Left ventricle myocardium inferior (tissue), 1 donor: ENCODE measurements around the gene RNF212. TPM values are rescaled to one million over a fixed set of nuclear protein-coding genes. Genes with fewer than 3 reads are reported as not detected.

Source experiments
- DNase-seq: peaks from one replicate; pipeline ENCODE4 v3.0.0-alpha.2; 2020
- H3K27ac ChIP-seq: fragments of 200-600 bp; replicated peaks from 2 replicates; pipeline ENCODE4 v1.8.0; 2021
- H3K27me3 ChIP-seq: fragments of 200-600 bp; 2 replicates; pipeline ENCODE4 v1.8.0; 2021; ENCODE audit warnings: low read depth
- H3K36me3 ChIP-seq: fragments of 200-600 bp; 2 replicates; pipeline ENCODE4 v1.8.0; 2021
- H3K4me1 ChIP-seq: fragments of 200-600 bp; 2 replicates; pipeline ENCODE4 v1.8.0; 2021
- H3K4me3 ChIP-seq: fragments of 200-600 bp; 2 replicates; pipeline ENCODE4 v1.8.0; 2021; ENCODE audit warnings: mild to moderate bottlenecking, moderate library complexity
- H3K9me3 ChIP-seq: fragments of 200-600 bp; replicated peaks from 2 replicates; pipeline ENCODE4 v1.8.0; 2021
- CTCF ChIP-seq: fragments of 200-600 bp; IDR thresholded peaks from 2 replicates; pipeline ENCODE4 v1.8.0; 2021; ENCODE audit warnings: antibody characterized with exemption, mild to moderate bottlenecking, borderline replicate concordance
- intact Hi-C: fragments of 100-400 bp; cut with micrococcal nuclease; formaldehyde crosslinking; loops from one replicate; pipeline ENCODE4 v1.11.0; 2022
- total RNA-seq: library from RNA; stranded (reverse); fragmentation: NEBNext Ultra II Directional; extraction: Animal tissue kit (Norgen Biotek cat#: 25700); gene quantifications from one replicate; pipeline ENCODE4 v1.2.1, GENCODE V29; 2021
- donor health status: DM: no; HTN: yes; CAD: no; lungs with severe emphysema.

RNF212 gene
- total RNA-seq, 1 donor from 2014 or later = not detected

DNA sequence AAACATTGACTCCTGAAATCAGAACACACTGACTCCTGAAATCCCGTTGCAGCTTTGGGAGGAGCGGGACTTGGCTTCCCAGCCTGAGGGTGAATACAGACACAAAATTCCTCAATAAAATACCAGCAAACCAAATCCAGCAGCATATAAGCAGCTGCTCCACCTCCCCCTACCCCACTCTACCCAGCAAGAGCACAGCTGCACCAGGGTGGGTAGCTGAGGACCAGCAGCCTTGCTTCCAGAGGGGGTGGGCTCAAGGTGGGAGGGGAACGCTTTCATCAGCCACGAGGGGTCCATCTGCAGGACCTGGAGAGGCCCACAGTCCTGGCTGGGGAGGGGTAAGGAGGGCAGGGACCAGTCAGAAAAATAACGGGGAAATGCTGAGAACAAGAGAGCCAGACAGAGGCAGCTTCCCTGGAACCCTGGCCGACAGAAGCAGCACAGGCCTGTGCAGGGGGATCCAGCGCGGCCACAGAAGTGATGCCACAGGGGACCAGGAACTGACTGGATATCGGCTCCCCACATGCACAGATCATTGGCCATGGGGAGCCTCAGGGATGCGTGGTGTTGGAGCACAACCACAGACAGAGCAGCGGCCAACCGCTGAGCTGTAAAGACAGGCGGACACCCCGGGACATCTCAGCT is 52.2 kb downstream of the RNF212 start:
- no peak overlapping the region for H3K4me3 ChIP-seq
- no peaks in the 10 kb centered on the region for H3K9me3 ChIP-seq
- TF ChIP-seq CTCF = no peak
- H3K36me3 ChIP-seq = no peaks in the 10 kb centered on the region
- peaks cover 84% of the 10 kb centered on the region for H3K27me3 ChIP-seq
- intact Hi-C loops = no loop called here
- H3K27ac ChIP-seq = no peak overlapping the region
- peaks cover 14% of the 10 kb centered on the region for H3K4me1 ChIP-seq
- no peak for DNase-seq

DNA sequence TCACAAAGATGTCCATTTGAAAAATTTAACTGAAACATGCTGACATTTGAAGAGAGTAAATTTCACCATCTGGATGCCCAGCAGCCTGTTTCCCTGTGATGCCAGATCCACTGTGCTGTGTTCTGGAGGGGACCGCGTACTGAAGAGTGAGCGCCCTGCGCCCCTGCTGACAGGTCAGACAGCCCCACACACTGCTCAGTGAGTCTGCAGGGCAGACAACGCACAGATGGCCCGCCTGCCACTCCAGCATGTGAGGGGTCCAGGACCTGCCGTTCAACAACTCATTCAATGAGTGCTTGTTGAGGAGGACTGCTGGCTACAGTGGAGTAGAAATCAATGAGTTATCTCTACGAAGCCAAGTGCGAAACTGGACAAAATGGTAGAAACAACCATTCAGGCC is 52.7 kb downstream of the RNF212 start:
- H3K4me3 ChIP-seq = no peak overlapping the region
- no peak for TF ChIP-seq CTCF
- H3K27me3 ChIP-seq = peaks cover 84% of the 10 kb centered on the region
- H3K4me1 ChIP-seq = peaks cover 19% of the 10 kb centered on the region
- no peak for DNase-seq
- no peaks in the 10 kb centered on the region for H3K36me3 ChIP-seq
- no peaks in the 10 kb centered on the region for H3K9me3 ChIP-seq
- intact Hi-C loops = no loop called here
- H3K27ac ChIP-seq = no peak overlapping the region

GRCh38 chr4:1060121-1060520 is 53.2 kb downstream of the RNF212 start:
- DNase-seq = no peak
- TF ChIP-seq CTCF = no peak
- Histone ChIP-seq H3K4me3 (no peak overlapping the region), H3K4me1 (peaks cover 23% of the 10 kb centered on the region), H3K27ac (no peak overlapping the region), H3K36me3 (no peaks in the 10 kb centered on the region), H3K27me3 (peaks cover 87% of the 10 kb centered on the region), H3K9me3 (no peaks in the 10 kb centered on the region)
- intact Hi-C loops = no loop called here

GRCh38 chr4:1058997-1059665 is 54.2 kb downstream of the RNF212 start:
- H3K27me3 ChIP-seq = peaks cover 78% of the 10 kb centered on the region
- no peak overlapping the region for H3K27ac ChIP-seq

More at GRCh38 chr4:1058997-1059665, 54.2 kb downstream of the RNF212 start:
- no peak for TF ChIP-seq CTCF
- Histone ChIP-seq H3K4me1 (peaks cover 23% of the 10 kb centered on the region), H3K9me3 (no peaks in the 10 kb centered on the region), H3K36me3 (no peaks in the 10 kb centered on the region), H3K4me3 (no peak overlapping the region)
- no peak for DNase-seq
- intact Hi-C loops = no loop called here
